Activated gamma-delta T cell treated with Interleukin-2 at 50 U/mL for 16 hours (primary cell): Measurements from ENCODE around the gene GIGYF1.
"Not testable (repeated sequence)": the region's sequence is repeated elsewhere in the genome, so short reads cannot be mapped to it uniquely, and the experiment has no call there.

ENCODE experiments used
- DNase-seq: peaks from one replicate; pipeline ENCODE4 v3.0.0-alpha.2; 2020

GIGYF1 gene

GRCh38 chr7:100706672-100707311 is 12.7 kb upstream of the GIGYF1 start:
- no peak for DNase-seq

GRCh38 chr7:100705753-100706671 is 12.0 kb upstream of the GIGYF1 start, which contains the start of gene POP7:
POP7 (plus strand) TSS chr7:100706121; CDS start chr7:100706831, 710 bp downstream.
- DNase-seq, result peak; percentile 98

- DNase-seq, result peak; percentile 79
Observed at GRCh38 chr7:100705320-100705752, 11.3 kb upstream of the GIGYF1 start.

GRCh38 chr7:100701089-100701488 is 7.0 kb upstream of the GIGYF1 start:
- not testable (repeated sequence) for DNase-seq

GRCh38 chr7:100699018-100699417 is 5.0 kb upstream of the GIGYF1 start:
- no peak for DNase-seq

- no peak for DNase-seq
Observed at GRCh38 chr7:100696123-100696521, 2.1 kb upstream of the GIGYF1 start.

- no peak for DNase-seq
Observed at GRCh38 chr7:100693312-100694097, 545 bp downstream of the GIGYF1 start.

GRCh38 chr7:100692578-100692961 is 1.5 kb downstream of the GIGYF1 start:
- no peak for DNase-seq

- peak; percentile 81 for DNase-seq
Observed at GRCh38 chr7:100691676-100692577, 2.1 kb downstream of the GIGYF1 start.

GRCh38 chr7:100689230-100690135 is 4.6 kb downstream of the GIGYF1 start:
- no peak for DNase-seq

GRCh38 chr7:100688326-100688860 is 5.7 kb downstream of the GIGYF1 start:
- no peak for DNase-seq

GRCh38 chr7:100687751-100688300 is 6.2 kb downstream of the GIGYF1 start:
- DNase-seq, result no peak

GRCh38 chr7:100687261-100687660 is 6.8 kb downstream of the GIGYF1 start:
- DNase-seq, result no peak

- no peak for DNase-seq
Observed at GRCh38 chr7:100686822-100687211, 7.2 kb downstream of the GIGYF1 start.

GRCh38 chr7:100686201-100686821 is 7.7 kb downstream of the GIGYF1 start:
- DNase-seq, result no peak

- DNase-seq, result no peak
Observed at GRCh38 chr7:100685631-100686145, 8.4 kb downstream of the GIGYF1 start.

- DNase-seq, result no peak
Observed at GRCh38 chr7:100685049-100685605, 8.9 kb downstream of the GIGYF1 start.

GRCh38 chr7:100684534-100685042 is 9.5 kb downstream of the GIGYF1 start:
- DNase-seq, result no peak
